Astrocyte of the spinal cord (primary cell): Measurements from ENCODE around the gene GPR15.
"Not testable (repeated sequence)": the region's sequence is repeated elsewhere in the genome, so short reads cannot be mapped to it uniquely, and the experiment has no call there.

ENCODE experiments used
- DNase-seq: peaks from one replicate; pipeline ENCODE4 v3.0.0; 2011; ENCODE audit warnings: low read depth, low spot score
- H3K4me3 ChIP-seq: 2 replicates; pipeline ENCODE4 v1.5.1; 2011; ENCODE audit warnings: low read depth, mild to moderate bottlenecking, low read length, moderate library complexity
- in situ Hi-C: cut with HindIII; loops from 2 replicates; pipeline ENCODE4 v1.10.0; 2017; ENCODE audit warnings: low sequenced_read_pairs
- TF ChIP-seq, protein P1 (sequence below): IDR thresholded peaks from 2 replicates; pipeline ENCODE4 v1.5.1; 2012; ENCODE audit warnings: low read depth, mild to moderate bottlenecking, low read length, inconsistent platforms

Gene GPR15

DNA sequence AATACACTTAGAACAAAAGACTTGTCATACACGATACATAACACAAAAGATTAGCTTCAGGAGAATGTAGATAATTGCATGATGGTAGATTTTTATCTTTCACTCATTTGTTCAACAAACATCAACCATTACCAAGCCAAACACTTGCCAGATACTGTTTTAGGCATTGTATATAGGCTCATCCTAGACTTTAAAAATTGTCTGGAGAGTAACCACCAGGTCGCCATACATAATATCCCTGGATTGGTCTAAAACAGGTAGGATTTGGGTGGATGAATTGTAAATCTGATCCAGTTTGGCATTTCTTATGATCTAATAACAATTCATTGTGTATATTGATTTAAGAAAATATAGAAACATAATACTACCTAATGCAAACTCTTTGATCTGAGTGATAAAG lies 22.8 kb downstream of the GPR15 start:
- H3K4me3 ChIP-seq = no peak overlapping the region
- TF ChIP-seq, protein P1, sequence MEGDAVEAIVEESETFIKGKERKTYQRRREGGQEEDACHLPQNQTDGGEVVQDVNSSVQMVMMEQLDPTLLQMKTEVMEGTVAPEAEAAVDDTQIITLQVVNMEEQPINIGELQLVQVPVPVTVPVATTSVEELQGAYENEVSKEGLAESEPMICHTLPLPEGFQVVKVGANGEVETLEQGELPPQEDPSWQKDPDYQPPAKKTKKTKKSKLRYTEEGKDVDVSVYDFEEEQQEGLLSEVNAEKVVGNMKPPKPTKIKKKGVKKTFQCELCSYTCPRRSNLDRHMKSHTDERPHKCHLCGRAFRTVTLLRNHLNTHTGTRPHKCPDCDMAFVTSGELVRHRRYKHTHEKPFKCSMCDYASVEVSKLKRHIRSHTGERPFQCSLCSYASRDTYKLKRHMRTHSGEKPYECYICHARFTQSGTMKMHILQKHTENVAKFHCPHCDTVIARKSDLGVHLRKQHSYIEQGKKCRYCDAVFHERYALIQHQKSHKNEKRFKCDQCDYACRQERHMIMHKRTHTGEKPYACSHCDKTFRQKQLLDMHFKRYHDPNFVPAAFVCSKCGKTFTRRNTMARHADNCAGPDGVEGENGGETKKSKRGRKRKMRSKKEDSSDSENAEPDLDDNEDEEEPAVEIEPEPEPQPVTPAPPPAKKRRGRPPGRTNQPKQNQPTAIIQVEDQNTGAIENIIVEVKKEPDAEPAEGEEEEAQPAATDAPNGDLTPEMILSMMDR = no peak
- in situ Hi-C loops = no loop called here
- no peak for DNase-seq

DNA sequence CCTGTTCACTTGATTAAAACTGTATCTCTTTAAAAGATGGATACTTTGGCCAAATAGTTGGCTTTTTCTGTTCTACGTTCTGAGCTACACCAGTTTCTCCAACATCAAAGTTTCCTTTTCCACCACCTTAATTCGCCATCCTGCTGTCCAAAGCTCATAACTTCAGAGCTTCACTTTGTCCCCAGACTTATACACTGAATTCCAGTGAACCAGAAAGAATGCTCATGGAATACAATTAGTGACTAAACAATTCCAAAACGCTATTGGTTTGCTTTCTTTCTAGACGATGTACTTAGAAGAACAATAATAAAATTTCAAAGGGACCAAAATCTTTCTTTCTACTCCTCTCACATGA lies 23.2 kb downstream of the GPR15 start:
- in situ Hi-C loops = no loop called here
- no peak overlapping the region for H3K4me3 ChIP-seq

DNA sequence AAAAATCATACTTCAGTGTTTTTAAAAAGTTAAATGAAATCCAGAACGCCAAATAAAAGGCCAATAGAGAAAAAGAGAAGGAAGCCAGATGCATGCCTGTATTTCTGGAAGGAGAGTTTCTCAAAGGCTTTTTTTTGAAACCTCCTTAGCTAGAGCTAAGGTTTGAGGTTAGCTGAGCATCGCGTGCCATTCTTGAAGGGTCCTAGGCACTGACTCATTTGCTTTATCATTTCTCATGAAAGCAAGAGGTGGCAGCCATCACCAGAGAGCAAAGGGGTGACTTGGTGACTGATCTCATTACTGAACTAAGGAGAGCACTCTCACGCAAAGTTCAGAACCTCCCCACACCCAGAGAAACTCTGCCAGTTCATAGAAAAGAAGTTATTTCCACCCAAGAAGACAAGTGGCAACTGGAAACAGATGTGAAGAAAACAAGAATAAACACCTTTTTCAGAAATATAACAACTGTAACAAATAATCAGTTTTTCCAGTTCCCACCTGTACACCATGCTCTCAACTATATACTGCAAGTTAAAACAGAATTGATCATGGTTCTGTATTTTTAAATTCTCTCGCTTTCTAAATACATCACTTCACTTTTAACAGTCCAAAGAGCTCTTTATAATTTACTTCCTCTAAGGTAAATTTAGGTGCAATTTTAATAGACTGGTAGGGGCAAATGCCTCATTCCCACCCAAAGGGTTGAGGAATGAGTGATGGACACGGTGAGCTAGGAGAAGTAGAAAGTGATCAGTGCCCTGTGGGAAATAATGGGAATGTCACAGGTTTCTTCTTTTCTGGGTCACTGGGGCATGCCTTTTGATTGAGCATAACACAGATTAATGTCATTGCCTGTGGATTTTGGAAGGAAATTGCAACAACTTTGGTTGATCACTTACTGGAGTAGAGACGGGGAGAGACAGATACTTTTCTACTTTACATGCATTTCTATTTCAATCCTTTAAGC lies 24.7 kb downstream of the GPR15 start:
- H3K4me3 ChIP-seq = no peak overlapping the region
- DNase-seq = no peak
- in situ Hi-C loops = no loop called here
- TF ChIP-seq, protein P1 = no peak

More for the DNA sequence above, 23.2 kb downstream of the GPR15 start:
- DNase-seq = no peak
- TF ChIP-seq, protein P1 = no peak

DNA sequence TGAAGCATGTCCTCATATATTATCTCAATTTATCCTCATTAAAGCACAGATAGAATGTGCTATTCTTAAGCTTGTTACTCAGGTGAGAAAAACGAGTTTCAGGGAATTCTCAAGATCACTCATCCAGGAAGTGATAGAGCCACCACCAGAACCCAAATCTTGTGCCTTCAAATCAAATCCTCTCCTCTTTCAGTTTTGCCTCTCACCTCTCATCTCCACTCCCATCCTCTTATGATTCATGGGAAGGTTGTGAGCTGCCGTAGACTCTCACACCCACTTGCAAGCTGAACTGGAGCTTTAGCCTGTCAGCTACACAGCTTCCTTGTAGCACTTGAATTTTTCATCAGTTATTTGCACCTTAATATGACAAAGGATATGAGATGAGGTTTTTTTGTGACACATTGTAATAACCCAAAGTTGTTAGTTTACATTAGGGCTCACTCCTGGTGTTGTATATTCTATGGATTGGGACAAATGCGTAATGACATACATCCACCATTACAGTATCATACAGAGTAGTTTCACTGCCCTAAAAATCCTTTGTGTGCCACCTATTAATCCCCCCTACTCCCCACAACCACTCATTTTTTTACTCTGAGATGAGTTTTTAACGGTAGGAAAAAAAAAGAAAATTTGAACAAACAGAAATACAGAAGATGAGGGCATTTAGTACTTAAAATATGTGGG lies 25.7 kb downstream of the GPR15 start:
- in situ Hi-C loops = no loop called here
- DNase-seq = no peak
- no peak overlapping the region for H3K4me3 ChIP-seq
- TF ChIP-seq, protein P1 = no peak

DNA sequence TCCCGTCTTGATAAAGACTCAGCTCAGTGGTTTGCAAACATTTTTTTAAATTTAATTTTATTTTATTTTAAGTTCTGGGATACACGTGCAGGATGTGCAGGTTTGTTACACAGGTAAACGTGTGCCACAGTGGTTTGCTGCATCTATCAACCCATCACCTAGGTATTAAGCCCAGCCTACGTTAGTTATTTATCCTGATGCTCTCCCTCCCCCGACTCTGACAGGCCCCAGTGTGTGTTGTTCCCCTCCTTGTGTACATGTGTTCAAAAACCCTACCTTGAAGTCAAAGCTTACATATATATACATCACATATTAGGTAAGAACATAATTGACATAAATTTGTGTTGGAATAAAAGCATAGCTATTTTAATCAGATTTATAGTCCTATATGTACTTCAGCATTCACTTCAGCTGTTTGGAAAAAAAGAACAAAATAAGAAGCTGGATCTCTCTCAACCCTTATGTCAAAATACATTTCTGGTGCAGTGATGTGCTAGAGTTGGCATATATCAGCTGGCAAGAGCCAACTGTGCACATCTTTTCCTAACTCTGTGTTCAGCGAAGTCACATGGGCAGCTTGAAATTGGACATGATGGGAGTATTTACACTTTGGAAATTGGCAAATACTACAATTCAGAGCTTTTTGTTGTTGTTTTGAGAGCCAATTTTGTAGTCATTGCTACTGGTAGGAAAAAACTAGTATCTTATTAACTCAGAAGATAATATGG lies 26.5 kb downstream of the GPR15 start:
- DNase-seq = no peak
- TF ChIP-seq, protein P1 = no peak
- in situ Hi-C loops = no loop called here
- no peak overlapping the region for H3K4me3 ChIP-seq

DNA sequence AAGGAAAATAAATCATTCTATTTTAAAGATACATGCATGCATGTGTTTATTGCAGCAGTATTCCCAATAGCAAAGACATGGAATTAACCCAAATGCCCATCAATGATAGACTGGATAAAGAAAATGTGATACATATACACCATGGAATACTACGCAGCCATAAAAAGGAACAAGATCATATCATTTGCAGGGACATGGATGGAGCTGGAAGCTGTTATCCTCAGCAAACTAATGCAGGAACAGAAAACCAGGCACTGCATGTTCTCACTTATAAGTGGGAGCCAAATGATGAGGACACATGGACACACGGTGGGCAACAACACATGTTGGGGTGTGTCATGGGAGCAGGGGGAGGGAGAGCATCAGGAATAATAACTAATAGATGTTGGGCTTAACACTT lies 28.0 kb downstream of the GPR15 start:
- in situ Hi-C loops, DNase-seq, H3K4me3 ChIP-seq: not testable (repeated sequence)

DNA sequence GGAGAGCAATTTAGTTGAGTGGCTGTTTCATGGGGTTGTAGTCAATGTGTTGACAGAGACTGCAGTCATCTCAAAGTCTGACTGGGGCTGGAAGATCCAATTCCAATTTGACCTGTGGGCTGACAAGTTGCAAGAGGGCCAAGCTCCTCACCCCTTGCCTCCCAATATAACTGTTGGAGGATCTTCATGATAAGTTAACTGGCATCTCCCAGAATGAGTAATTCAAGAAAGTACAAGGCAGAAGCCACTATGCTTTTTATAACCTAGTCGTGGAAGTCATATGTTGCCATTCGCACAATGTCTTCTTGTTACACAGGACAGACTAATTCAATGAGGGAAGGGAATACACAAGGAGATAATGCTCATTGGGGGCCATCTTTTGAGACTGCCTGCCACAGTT lies 29.1 kb downstream of the GPR15 start:
- no peak overlapping the region for H3K4me3 ChIP-seq
- TF ChIP-seq, protein P1 = no peak
- in situ Hi-C loops = no loop called here
- DNase-seq = no peak
